SK-N-MC (cell line): ENCODE results near the gene ZNF655.

Source experiments
- DNase-seq: peaks from one replicate; pipeline ENCODE4 v3.0.0-alpha.2; 2011; ENCODE audit warnings: low read depth, low spot score
- H3K27ac ChIP-seq: fragments of 200-600 bp; sonication (generic); 2 replicates; pipeline ENCODE4 v1.5.1; 2016; ENCODE audit warnings: mixed run types
- H3K36me3 ChIP-seq: fragments of 200-600 bp; sonication (generic); 2 replicates; pipeline ENCODE4 v1.6.1; 2017; ENCODE audit warnings: antibody characterized with exemption, low read length, mixed read lengths; ENCODE audit not compliant: insufficient read depth
- H3K4me3 ChIP-seq: fragments of 200-600 bp; sonication (generic); 2 replicates; pipeline ENCODE4 v1.5.1; 2016
- H3K9ac ChIP-seq: fragments of 200-600 bp; sonication (generic); 2 replicates; pipeline ENCODE4 v1.8.0; 2017; ENCODE audit warnings: mixed run types, mixed read lengths; ENCODE audit not compliant: insufficient read length
- H3K9me3 ChIP-seq: fragments of 200-600 bp; sonication (generic); 2 replicates; pipeline ENCODE4 v1.6.1; 2017; ENCODE audit warnings: low read depth, mild to moderate bottlenecking, antibody characterized with exemption, low read length, moderate library complexity, mixed read lengths
- EZH2 ChIP-seq: fragments of 200-600 bp; sonication (generic); IDR thresholded peaks from one replicate; pipeline ENCODE4 v1.6.1; 2017; ENCODE audit warnings: antibody characterized with exemption
- FOXP2 ChIP-seq: optimal IDR thresholded peaks from 2 replicates; pipeline ENCODE3; 2011; ENCODE audit warnings: mild to moderate bottlenecking, moderate library complexity; ENCODE audit not compliant: insufficient read depth; ENCODE audit errors: extremely low read length, control extremely low read depth
- POLR2AphosphoS5 ChIP-seq: IDR thresholded peaks from 2 replicates; pipeline ENCODE4 v1.6.1; 2012; ENCODE audit warnings: mild to moderate bottlenecking, low read depth, low read length, borderline replicate concordance

Gene ZNF655

GRCh38 chr7:99614495-99614894, 56.1 kb downstream of the ZNF655 start:
- TF ChIP-seq FOXP2 (no peak), POLR2AphosphoS5 (no peak)

GRCh38 chr7:99615989-99616358, 57.5 kb downstream of the ZNF655 start:
- no peak for DNase-seq
- TF ChIP-seq POLR2AphosphoS5 (no peak), EZH2 (no peak)
- H3K4me3 ChIP-seq = peak overlapping the region; percentile 99
- no peak overlapping the region for H3K27ac ChIP-seq
- no peak overlapping the region for H3K9ac ChIP-seq
- no peaks in the 10 kb centered on the region for H3K9me3 ChIP-seq
- H3K36me3 ChIP-seq = peaks cover 29% of the 10 kb centered on the region

More at GRCh38 chr7:99614495-99614894, 56.1 kb downstream of the ZNF655 start:
- H3K27ac ChIP-seq = no peak overlapping the region
- no peak overlapping the region for H3K9ac ChIP-seq
- H3K9me3 ChIP-seq = no peaks in the 10 kb centered on the region
- H3K4me3 ChIP-seq = no peak overlapping the region
- no peak for DNase-seq
- H3K36me3 ChIP-seq = peaks cover 15% of the 10 kb centered on the region

- H3K4me3 ChIP-seq = peak within 1 kb of the TSS; percentile 99
- H3K36me3 ChIP-seq = peaks cover 35% of the 10 kb centered on the region
- H3K27ac ChIP-seq = peak within 1 kb of the TSS; percentile 66; the same call in 1 of the 2 replicates
- peak; percentile 78 for DNase-seq
- peak within 1 kb of the TSS; percentile 97 for H3K9ac ChIP-seq
- H3K9me3 ChIP-seq = no peaks in the 10 kb centered on the region
- TF ChIP-seq FOXP2 = peak; percentile 81
- no peak for TF ChIP-seq EZH2
- TF ChIP-seq POLR2AphosphoS5 = peak; percentile 94
Observed at GRCh38 chr7:99616359-99617191, 58.1 kb downstream of the ZNF655 start, which contains the start of gene ZSCAN25. Gene ZSCAN25, plus strand, starts transcription at chr7:99616946. Its CDS starts 2,661 bp downstream, at chr7:99619607.

- TF ChIP-seq FOXP2 = no peak
- TF ChIP-seq POLR2AphosphoS5 = no peak
- TF ChIP-seq EZH2 = no peak
- Histone ChIP-seq H3K27ac (peak overlapping the region; percentile 66; the same call in 1 of the 2 replicates), H3K36me3 (peaks cover 40% of the 10 kb centered on the region), H3K9ac (peak overlapping the region; percentile 97), H3K9me3 (no peaks in the 10 kb centered on the region), H3K4me3 (peak overlapping the region; percentile 99)
- no peak for DNase-seq
Observed at GRCh38 chr7:99617192-99617781, 58.8 kb downstream of the ZNF655 start.

- Histone ChIP-seq H3K9ac (no peak overlapping the region), H3K27ac (no peak overlapping the region), H3K9me3 (no peaks in the 10 kb centered on the region), H3K4me3 (no peak overlapping the region), H3K36me3 (peaks cover 54% of the 10 kb centered on the region)
- TF ChIP-seq POLR2AphosphoS5 = no peak
- TF ChIP-seq FOXP2 = no peak
- TF ChIP-seq EZH2 = no peak
- no peak for DNase-seq
Observed at GRCh38 chr7:99618726-99619125, 60.3 kb downstream of the ZNF655 start.

- no peak overlapping the region for H3K9ac ChIP-seq
- TF ChIP-seq EZH2 = no peak
- TF ChIP-seq FOXP2 = no peak
- TF ChIP-seq POLR2AphosphoS5 = no peak
- no peak overlapping the region for H3K4me3 ChIP-seq
- H3K9me3 ChIP-seq = no peaks in the 10 kb centered on the region
- DNase-seq = no peak
- H3K27ac ChIP-seq = no peak overlapping the region
- peaks cover 63% of the 10 kb centered on the region for H3K36me3 ChIP-seq
Observed at GRCh38 chr7:99619571-99620130, 61.2 kb downstream of the ZNF655 start.

GRCh38 chr7:99621271-99621670, 62.8 kb downstream of the ZNF655 start:
- H3K9ac ChIP-seq = no peak overlapping the region

GRCh38 chr7:99622596-99622995, 64.2 kb downstream of the ZNF655 start:
- TF ChIP-seq FOXP2 (no peak), EZH2 (no peak), POLR2AphosphoS5 (no peak)
- H3K9ac ChIP-seq = no peak overlapping the region
- peaks cover 91% of the 10 kb centered on the region for H3K36me3 ChIP-seq
- no peaks in the 10 kb centered on the region for H3K9me3 ChIP-seq
- no peak for DNase-seq
- no peak overlapping the region for H3K27ac ChIP-seq
- no peak overlapping the region for H3K4me3 ChIP-seq

More at GRCh38 chr7:99621271-99621670, 62.8 kb downstream of the ZNF655 start:
- no peak overlapping the region for H3K27ac ChIP-seq
- no peaks in the 10 kb centered on the region for H3K9me3 ChIP-seq
- H3K4me3 ChIP-seq = no peak overlapping the region
- no peak for DNase-seq
- peaks cover 79% of the 10 kb centered on the region for H3K36me3 ChIP-seq
- TF ChIP-seq POLR2AphosphoS5 (no peak), FOXP2 (no peak), EZH2 (no peak)
